GM21528 (cell line): Measurements from ENCODE around the gene FGR.
"Not testable (repeated sequence)": the region's sequence is repeated elsewhere in the genome, so short reads cannot be mapped to it uniquely, and the experiment has no call there.

Experiments
- ATAC-seq: cut with Tn5 transposase; IDR thresholded peaks from one replicate; pipeline ENCODE4 v1.9.1; 2021; ENCODE audit warnings: mild to moderate bottlenecking, moderate library complexity; ENCODE audit not compliant: unreplicated experiment, low FRiP score

FGR gene

DNA sequence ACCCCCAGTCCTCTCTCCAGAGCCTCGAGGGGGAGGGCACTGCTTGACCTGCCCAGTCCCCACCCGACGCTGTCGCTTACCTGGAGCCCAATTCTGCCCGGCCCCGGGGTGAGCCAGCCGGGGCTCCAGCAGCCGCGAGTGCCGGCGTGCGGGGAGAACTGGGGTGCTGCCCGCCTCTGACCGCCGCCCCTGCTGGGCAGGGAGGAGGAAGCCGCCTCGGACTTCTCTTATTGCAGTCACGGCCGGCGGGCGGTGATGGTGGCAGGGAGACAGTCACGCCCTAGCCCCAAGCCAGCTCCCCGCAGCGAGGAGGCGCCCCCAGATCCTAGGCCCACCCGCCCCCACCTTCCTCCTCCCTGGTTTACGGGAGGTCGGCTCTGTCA, at the start of gene FGR:
Gene FGR (minus strand): TSS at position 201 of the 383 bp plus-strand sequence. CDS start 11,269 bp downstream, outside the sequence.
- no peak for ATAC-seq

DNA sequence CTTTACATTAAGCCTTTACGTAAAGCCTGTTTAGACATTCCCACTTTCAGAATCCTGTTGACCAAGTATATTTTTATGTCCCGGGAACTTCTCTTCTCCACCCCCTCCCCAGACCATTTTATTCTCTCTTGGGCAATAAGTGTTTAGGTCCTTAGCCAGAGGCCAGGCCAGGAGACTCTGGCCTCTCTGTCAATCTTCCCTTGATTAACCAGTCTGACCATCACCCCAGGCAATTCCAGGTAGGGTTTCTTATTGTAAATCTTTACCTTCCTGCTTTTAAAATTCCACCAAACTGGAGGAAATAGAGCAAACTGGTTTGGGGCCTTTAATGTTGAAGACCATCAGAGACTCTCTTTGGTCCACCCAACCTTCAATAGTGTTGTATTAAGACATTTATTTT, 49.2 kb upstream of the FGR start:
- no peak for ATAC-seq

DNA sequence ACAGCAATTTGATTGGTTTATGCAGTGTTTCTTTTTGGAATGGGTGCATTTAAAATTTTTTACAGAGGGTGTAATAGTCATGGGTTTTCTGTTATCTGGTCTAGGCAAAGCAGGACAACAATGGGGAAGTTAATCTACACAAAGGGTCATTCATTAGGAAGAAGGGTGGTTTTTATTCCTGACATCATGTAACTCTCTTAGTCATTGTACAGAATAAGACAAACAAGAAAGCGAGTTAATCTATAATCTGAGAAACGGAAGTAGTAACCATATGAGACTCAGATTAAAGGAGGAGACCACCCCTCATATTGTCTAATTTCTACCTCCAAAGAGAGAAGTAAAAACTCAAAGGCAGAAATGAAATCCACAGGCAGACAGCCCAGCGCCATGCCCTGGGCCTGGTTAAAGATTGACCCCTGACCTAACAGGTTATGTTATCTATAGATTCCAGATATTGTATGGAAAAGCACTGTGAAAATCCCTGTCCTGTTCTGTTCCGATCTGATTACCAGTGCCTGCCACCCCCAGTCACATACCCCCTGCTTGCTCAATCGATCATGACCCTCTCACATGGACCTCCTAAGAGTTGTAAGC, 47.5 kb upstream of the FGR start:
- no peak for ATAC-seq

DNA sequence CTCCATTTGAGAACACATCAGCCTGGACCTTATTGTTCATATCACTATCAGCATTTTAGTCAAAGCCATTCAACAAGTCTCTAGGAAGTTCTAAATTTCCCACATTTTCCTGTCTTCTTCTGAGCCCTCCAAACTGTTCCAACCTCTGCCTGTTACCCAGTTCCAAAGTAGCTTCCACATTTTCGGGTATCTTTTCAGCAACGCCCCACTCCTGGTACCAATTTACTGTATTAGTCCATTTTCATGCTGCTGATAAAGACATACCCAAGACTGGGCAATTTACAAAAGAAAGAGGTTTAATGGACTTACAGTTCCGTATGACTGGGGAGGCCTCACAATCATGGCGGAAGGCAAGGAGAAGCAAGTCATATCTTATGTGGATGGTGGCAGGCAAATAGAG, 46.6 kb upstream of the FGR start:
- ATAC-seq, result not testable (repeated sequence)

DNA sequence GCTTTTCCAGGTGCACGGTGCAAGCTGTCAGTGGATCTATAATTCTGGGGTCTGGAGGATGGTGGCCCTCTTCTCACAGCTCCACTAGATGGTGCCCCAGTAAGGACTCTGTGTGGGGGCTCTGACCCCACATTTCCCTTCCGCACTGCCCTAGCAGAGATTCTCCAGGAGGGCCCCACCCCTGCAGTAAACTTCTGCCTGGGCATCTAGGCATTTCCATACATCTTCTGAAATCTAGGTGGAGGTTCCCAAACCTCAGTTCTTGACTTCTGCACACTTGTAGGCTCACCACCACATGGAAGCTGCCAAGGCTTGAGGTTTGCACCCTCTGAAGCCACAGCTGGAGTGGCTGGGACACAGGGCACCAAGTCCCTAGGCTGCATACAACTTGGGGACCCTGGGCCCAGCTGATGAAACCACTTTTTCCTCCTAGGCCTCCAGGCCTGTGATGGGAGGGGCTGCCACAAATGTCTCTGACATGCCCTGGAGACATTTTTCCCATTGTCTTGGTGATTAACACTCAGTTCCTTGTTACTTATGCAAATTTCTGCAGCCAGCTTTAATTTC, 45.3 kb upstream of the FGR start:
- not testable (repeated sequence) for ATAC-seq

DNA sequence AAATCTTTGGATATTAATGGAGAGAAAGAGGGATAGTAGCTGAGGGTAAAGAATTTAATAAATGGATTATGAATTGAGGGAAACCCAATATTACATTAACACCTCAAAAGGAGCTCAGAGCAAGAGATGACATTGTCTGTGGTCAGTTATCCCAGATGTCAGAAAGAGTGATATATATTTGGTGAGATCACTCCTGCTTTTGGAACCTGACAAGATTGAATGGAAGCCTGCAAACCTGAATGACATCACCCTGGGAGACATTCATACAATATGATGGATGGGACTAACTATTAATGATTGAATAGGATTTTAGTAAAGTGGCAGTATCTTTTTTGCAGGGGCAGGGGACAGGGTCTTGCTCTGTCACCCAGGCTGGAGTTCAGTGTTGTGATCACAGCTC, 43.8 kb upstream of the FGR start:
- ATAC-seq, result no peak

DNA sequence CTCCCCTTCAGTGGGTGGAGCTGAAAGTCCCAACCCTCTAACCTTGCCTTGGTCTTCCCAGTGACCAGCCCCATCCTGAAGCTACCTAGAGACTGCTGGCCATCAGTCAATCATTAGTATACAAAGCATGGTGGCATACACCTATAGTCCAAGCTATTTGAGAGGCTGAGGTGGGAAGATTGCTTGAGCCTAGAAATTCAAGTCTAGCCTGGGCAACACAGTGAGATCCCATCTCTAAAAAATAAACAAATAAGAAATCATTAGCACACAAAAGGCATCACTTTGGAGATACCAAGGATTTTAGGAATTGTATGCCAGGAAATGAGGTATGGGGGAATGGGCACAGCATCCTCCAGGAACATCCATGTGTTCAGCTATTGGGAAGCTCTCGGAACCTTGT, 41.4 kb upstream of the FGR start:
- no peak for ATAC-seq

DNA sequence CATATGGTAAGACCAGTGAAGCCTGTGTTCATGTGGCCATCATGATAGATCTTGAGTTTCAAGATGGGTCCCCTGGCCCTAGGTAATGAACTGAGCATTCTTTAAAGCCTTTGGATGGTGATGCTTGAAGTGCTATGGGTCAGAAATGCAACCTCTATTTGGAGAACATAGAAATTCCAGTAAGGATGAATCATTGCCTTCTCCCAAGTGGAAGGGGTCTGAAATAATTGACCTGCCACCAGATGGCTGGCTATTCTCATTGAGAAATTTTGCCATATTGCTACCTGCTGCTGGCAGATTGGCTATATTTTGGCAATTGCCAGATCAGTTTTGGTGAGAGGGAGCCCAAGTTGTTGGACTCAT, 37.7 kb upstream of the FGR start:
- ATAC-seq, result peak; percentile 9

DNA sequence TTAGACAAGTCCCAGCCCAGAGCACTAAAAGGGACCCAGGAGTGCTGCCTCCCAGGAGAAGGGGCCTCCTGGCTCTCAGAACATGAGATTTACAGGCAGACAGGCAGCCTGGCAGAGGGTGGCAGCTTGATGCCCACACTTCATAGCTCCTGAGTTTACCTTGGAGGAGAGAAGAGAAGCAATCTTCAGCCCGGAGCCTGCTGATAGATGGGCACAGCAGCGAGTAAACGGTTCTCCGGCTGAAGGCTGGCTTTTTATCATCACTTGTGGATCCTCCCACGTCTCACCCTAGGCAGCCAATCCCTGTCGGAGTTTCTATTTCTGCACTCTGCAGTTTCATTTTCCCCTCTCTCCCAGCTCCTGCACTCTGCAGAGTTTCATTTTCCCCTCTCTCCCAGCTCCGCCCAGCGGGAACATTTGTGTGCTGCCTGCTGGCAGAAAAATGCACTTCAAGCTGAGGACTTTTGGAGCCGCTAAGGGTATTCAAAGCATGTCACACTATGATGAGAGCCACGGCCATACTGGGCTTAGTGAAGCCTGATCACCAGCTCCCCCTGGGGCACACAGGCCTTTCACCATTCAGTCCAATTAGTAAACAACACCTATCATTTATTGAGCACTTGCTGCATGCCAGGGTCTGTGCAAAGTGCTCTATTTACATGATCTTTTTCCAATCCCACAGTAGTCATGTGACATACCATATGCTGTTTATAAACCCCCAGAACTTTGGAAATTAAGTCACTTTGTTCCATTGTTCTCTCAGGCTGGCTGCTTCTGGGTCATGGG, 37.2 kb upstream of the FGR start, which contains the start of gene IFI6:
Gene IFI6 (minus strand): TSS at position 229 of the 786 bp plus-strand sequence. CDS start 2,878 bp downstream, outside the sequence.
- peak; percentile 87 for ATAC-seq

DNA sequence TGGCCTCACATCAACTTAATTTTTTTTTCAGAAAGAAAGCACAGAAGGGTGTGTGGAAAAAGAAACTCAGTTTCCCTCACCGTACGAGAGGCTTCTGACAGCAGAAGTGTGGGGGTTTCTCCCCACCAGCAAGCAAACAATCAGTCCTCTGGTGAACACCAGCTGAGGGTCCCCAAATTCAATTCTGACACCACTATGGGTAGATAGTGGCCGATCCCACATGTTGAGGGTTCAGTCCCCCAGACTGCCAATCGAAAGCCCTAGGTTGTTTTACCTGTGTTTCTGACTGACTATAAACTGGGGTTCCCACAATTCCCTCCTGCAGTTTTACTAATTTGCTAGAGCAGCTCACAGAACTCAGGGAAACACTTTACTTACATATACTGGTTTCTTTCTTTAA, 34.9 kb upstream of the FGR start:
- ATAC-seq, result no peak

DNA sequence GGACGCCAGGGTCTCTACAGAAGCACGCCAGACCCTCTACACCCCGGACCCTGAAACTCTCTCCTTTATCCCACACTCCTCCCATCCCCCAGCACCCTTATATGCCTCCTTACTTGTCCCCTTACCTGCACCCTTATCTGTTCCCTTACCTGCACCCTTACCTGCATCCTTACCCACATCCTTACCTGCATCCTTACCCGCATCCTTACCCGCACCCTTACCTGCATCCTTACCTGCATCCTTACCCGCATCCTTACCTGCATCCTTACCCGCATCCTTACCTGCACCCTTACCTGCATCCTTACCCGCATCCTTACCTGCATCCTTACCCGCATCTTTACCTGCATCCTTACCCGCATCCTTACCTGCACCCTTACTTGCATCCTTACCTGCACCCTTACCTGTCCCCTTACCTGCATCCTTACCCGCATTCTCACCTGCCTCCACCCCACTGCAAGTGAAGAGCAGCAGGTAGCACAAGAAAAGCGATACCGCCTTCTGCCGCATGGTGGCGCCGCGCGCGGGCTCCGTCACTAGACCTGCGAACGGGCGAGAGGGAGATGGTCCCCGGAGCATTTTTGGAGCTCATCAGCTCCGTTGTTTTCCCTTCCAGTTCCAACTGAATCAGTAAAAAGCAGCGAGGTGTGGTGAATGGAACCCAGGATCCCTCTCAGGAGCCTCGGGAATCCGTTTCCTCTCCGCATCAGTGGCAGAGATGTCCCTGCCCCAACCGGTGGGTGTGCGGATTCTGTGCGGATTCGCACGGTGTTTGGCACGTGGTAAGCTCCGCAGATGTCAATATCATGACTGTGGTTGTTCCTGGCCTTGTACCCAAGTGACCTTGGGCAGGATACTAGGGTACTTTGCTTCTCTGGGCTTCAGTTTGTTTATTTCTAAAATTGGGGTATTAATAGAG, 34.1 kb upstream of the FGR start:
- no peak for ATAC-seq

DNA sequence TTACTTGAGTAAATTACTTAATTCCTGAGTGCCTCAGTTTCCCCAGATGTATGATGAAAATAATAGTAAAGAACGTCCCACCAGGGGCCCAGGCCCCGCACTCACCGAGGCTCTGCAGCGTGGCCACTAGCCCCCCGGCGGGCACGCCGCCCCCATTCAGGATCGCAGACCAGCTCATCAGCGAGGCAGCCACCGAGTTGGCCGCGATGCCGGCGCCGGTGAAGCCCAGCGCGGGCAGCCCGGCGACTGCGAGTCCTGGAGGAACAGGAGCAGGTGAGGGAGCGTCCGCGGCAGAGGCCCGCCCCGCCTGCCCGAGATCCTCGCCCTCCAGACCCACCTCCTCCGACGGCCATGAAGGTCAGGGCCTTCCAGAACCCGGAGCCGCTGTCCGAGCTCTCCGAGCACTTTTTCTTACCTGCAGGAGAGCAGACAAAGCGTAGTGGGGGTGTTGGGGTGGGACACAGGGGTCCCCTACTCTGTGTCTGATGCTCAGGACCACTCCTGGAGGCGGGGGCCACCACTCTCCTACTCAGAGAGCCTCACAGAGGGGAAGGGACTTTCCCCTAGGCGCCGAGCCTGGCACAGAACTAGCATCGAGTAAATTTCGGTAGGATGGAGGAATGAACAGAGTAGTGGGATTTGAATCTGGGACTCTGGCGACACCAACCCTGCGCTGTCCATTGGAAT, 33.3 kb upstream of the FGR start:
- no peak for ATAC-seq

DNA sequence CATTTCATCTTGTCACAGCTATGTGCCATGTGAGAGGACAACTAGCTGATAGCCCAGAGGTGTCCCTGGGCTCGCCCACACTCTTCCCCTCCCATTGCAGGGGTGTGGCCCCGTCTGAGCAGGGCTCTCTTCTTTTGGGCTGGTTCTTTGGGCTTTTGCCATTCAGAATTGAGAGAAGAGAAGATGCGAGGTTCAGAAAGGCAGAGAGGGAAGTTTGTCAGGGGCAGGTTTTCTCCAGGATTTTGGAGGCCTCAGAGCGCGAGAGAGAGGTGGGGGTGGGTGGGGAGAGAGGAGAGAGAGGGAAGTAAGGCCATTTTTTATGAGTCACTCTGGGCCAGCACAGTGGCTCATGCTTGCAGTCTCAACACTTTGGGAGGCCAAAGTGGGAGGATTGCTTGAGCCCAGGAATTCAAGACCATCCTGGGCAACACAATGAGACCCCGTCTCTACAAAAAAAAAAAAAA, 31.8 kb upstream of the FGR start:
- no peak for ATAC-seq

DNA sequence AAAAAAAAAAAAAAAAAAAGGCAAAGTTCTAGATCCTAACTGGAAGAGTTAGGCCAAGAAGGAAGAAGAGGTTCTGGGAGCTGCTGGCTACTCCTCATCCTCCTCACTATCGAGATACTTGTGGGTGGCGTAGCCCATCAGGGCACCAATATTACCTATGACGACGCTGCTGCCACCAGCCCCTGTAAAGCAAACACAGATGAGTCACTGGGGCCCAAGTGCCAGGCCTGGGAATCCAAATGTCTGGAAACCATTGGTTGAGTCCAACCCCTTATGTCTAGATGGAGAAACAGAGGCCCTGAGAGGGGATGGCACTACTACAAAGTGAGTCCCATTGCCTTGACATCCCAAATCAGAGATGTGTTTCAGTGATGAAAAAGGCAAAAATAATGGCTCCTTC, 31.3 kb upstream of the FGR start:
- ATAC-seq, result no peak

DNA sequence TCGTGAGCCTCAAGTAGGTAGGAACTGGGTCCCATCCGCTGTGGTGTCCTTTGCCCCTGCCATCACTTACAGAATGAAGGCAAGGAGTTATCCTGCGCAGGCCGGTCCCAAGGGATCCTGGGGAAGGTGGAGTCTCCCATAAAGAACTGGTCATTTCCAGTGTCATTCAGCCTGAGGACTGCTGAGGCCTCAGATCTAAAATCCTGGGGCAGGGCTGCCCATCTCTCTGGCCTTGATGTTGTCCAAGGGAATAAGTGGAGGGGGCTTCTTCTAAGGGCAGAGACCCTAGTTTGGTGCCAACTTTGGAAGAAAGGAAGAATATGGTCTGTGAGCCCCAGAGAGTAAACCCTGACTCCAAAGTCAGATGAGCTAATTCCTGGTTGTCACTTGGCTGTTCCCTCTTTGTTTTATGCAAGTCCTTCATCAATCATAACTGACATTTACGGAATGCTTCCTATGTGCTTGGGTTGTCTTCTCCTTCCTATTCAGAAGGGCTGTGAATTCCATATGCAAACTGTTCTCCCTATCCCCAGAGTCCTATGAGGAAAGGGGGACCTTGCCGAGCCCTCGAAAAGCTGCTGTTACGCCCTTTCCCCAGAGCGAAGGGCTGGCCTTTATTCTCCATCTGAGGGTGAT, 30.1 kb upstream of the FGR start:
- ATAC-seq, result no peak

DNA sequence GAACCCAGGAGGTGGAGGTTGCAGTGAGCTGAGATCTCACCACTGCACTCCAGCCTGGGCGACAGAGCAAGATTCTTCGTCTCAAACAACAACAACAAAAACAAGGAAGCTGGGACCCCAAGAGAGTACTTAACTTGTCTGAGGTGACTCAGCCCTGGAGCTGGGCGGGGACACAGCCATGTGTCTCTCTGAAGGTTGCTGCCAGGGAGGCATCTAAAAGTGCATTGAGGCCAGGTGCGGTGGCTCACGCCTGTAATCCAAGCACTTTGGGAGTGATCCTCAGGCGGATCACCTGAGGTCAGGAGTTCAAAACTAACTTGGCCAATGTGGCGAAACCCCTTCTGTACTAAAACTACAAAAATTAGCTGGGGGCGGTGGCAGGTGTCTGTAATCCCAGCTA, 29.3 kb upstream of the FGR start:
- no peak for ATAC-seq

DNA sequence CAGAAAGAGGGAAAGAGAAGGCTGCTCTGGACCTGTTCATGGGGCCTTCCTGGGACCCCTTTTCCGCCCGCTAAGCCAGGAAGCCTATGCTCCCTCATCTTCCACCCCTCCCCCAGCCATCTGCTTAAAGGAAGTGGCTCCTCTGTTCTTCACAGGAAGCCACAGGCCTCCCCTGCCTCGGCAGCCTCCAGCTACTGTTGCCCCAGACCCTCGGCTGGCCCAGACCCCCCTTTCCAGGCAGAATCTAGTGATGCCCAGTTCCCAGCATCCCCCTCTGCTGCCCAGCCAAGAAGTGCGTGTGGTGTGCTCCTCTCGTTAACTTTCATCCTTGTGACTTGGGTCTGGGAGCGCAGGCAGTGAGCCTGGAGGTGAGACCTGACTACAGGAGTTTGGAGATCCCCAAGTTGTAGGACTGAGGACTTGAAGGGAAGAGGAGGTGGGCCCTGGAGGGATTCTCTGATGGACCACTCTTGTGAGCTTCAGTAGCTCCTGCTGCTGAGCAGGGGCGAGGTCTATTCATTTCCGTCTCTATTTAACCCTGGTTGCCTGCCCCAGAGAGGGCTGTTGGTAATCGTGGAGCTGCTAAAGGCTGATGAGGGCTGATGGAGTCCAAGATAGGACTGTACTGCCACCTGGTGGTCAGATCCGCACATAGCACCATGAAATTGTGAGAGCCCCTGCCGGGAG, 27.9 kb upstream of the FGR start:
- peak; percentile 44 for ATAC-seq

DNA sequence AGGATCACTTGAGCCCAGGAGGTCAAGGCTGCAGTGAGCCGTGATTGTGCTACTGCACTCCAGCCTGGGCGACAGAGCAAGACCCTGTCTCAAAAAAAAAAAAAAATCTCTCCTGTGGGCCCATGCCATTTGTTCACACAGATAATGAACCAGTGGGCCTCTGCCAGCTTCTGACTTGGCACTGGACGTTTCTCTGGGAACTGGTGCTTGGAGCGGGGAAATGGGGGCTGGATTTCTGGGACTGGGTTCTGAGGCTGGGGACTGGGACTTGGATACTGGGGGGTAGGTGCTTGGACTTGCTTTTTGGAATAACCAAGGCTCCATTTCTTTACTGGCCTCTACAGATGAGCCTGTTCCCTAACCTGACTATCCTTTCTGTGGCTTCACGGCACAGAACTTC, 27.3 kb upstream of the FGR start:
- ATAC-seq, result no peak

DNA sequence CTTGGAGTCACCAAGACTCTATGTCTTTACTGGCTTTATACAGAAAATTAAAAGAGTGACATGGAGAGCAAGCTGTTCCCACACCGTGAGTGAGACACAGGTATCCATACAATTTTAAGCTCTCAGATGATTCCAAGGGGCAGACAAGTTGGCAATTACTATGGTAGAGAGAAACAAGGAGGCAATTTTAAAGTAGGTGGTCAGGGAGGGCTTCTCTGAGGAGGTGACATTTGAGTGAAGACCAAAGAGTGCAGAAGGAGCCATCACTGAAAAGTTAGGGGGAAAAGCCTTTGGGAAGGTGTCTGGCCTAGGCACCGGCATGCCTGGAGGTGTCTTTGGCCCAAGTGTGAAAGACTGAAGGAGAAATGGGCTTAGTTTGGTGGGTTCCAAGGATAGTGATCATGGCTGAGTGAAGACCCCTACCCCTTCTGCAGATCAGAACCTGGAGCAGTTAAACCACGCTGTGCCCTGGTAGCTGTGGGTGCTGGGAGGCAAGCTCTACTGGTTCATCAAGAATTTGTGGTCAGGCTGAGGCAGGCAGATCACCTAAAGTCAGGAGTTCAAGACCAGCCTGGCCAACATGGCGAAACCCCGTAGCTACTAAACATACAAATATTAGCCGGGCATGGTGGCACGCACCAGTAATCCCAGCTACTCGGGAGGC, 26.6 kb upstream of the FGR start:
- no peak for ATAC-seq
